Spleen (tissue), 7 donors: ENCODE results near the gene NFASC.

Experiments
- CTCF ChIP-seq, 11 experiments: fragments of 200-600 bp in 7 of 11; fragments of 450-650 bp in 4 of 11; sonication (generic) in 4 of 11; IDR thresholded peaks in 8 of 11; conservative IDR thresholded peaks in 3 of 11; 1 replicate in 7 of 11; 2 replicates in 4 of 11; pipeline versions ENCODE4 v1.4.0 to v1.8.0; 2016 to 2021; ENCODE audit warnings: antibody characterized with exemption in 11 of 11, inconsistent platforms in 4 of 11, mild to moderate bottlenecking in 1 of 11
- POLR2A ChIP-seq, 3 donors: fragments of 450-650 bp; IDR thresholded peaks; one replicate each; pipeline ENCODE4 v1.5.1; 2017; ENCODE audit warnings: antibody characterized with exemption in 3 of 3, mild to moderate bottlenecking in 1 of 3
- POLR2AphosphoS5 ChIP-seq, 3 donors: sonication (generic); formaldehyde crosslinking; IDR thresholded peaks; one replicate each; pipeline ENCODE4 v1.5.1; 2017; ENCODE audit warnings: antibody characterized with exemption in 3 of 3
- donor health status: DM: no; HTN: no; CAD: no; lungs with moderate emphysema.
- donor health status: DM: no; HTN: no; CAD: no.
- donor health status: DM: no; HTN: no; CAD: no.

- TF ChIP-seq CTCF (IDR thresholded peaks at IDR 0.05 in 8 of 11, conservative IDR thresholded peaks at IDR 0.05 in 3 of 11) (no peak), POLR2A (IDR thresholded peaks at IDR 0.05) (no peak), POLR2AphosphoS5 (IDR thresholded peaks at IDR 0.05) (no peak)
Observed at GRCh38 chr1:204852854-204853253, 17.8 kb upstream of the NFASC start.
